Peyer's patch (tissue), 4 donors: Measurements from ENCODE around the gene DST.

ENCODE experiments used
- POLR2A ChIP-seq, 2 donors: fragments of 450-650 bp; IDR thresholded peaks; one replicate each; pipeline ENCODE4 v1.5.1; 2017; ENCODE audit warnings: antibody characterized with exemption in 2 of 2, mild to moderate bottlenecking in 2 of 2, moderate library complexity in 2 of 2
- TF ChIP-seq, protein P1 (sequence below), 6 experiments: fragments of 450-650 bp in 4 of 6; fragments of 200-600 bp in 2 of 6; sonication (generic) in 1 of 6; IDR thresholded peaks; one replicate each; pipeline ENCODE4 v1.5.1; 2017 to 2019; ENCODE audit warnings: antibody characterized with exemption in 6 of 6, mild to moderate bottlenecking in 3 of 6, moderate library complexity in 1 of 6

DNA sequence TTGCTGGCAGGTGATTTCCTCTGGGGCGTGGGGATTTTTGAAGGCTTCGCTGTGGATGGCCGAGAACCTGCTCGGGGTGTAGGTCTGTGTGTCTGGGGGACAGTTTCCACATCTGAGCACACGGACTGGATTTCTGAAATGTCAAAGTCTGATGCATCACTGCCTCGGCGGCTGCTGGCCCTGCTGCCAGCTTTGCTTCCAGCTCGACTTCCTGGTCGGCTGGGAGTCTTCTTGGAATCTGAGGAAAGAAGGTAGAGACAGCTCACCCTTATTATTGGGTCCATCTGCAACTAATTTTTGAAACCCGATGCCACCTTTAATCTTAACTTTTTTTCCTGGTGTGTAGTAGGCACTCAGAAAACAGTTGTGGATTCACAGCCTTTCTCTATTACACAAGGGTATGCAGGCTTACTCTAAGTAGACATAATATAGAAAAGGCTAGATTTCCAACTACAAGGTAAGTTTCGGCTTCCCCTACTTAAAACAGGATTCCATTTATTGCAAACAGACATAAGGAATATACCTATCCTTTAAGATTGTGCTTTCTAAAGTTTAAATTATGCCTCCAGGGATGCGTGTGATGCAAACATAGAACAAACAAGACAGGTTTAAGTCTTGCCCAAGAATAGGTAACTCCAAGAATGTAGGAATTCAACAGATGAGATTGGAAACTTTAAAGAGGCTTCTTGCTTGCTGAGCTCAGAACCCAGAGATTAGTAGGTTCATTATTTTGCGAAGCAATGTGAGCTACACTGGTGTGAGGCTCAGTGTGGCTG, 183.5 kb downstream of the DST start:
- TF ChIP-seq, protein P1, sequence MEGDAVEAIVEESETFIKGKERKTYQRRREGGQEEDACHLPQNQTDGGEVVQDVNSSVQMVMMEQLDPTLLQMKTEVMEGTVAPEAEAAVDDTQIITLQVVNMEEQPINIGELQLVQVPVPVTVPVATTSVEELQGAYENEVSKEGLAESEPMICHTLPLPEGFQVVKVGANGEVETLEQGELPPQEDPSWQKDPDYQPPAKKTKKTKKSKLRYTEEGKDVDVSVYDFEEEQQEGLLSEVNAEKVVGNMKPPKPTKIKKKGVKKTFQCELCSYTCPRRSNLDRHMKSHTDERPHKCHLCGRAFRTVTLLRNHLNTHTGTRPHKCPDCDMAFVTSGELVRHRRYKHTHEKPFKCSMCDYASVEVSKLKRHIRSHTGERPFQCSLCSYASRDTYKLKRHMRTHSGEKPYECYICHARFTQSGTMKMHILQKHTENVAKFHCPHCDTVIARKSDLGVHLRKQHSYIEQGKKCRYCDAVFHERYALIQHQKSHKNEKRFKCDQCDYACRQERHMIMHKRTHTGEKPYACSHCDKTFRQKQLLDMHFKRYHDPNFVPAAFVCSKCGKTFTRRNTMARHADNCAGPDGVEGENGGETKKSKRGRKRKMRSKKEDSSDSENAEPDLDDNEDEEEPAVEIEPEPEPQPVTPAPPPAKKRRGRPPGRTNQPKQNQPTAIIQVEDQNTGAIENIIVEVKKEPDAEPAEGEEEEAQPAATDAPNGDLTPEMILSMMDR (IDR thresholded peaks at IDR 0.05) = no peak
- no peak for TF ChIP-seq POLR2A (IDR thresholded peaks at IDR 0.05)
